ENCODE measurements around the gene EID2.

The EID2 gene

DNA sequence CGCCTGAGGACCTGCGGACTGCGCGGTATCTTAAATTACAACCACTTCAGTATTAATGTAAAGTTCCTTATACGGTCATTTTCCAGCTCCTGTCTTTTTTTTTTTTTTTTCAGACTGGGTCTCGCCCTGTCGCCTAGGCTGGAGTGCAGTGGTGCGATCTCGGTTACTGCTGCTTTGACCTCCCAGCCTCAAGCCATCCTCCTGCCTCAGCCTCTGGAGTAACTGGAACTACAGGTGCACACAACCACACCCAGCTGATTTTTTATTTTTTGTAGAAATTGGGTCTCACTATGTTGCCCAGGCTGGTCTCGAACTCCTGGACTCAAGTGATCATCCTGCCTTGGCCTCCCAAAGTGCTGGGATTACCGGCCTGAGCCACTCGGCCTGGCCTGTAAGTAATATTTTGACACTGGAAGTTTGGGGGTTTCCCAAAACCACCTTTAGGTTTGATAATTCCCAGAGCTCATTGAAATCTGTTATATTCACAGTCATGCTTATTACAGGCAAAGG lies 6.9 kb downstream of the EID2 start:
- no peak for DNase-seq

DNA sequence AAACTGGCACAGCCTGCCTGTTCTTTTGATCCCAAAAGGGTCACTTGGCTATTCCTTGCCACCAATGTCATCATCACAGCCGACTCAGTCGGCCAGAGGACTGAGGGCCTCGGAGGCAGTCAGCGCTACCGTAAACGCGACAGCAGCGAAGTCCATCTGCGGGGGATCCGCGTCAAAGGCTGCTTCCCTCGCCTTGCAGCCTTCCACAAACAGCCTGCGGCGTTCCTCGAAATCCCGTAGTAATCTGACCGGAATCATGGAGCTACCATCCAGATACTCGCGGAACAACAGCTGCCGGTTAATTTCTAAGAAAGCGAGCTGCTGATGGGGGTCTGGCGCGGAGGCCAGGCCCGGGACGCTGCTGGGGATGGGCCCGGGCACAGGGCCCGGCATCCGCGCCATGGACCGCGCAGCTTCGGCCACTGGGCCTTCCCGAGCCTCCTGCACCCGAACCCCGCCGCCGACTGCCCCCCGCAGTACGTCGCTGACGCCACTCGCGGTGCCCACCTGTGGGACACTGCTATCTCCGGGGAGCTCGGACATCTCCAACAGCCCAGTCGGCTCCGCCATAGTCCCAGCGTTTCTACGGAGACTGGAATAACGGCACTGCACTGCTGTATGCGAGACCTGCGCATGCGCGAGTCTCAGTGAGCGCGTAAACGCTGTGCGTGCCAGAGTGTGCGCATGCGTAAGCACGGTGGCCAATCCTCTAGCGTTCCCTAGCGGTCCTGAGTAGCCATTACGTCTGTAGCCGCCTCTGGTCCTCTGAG lies 7.5 kb downstream of the EID2 start, which contains the start of gene EID2B:
TSS of gene EID2B (minus strand) at position 620 of the 770 bp plus-strand sequence. CDS start at position 570, 50 bp downstream.
- DNase-seq: peak; percentile 95

DNA sequence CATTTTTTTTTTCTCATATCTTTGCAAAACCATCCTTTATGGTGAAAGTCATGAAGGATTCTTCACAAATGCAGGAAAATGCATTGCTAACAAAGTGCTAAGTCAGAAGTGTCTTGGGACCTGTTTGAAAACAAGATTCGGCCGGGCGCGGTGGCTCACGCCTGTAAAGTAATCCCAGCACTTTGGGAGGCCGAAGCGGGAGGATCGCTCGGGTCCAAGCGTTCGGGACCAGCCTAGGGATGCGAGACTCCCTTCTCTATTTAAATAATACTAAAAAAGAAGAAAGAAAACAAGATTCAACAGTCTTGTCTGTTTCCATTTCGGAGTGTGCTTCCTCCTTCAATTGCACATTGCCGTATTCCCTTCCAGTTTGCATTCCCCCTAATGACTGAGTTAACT lies 8.1 kb downstream of the EID2 start:
- no peak for DNase-seq

DNA sequence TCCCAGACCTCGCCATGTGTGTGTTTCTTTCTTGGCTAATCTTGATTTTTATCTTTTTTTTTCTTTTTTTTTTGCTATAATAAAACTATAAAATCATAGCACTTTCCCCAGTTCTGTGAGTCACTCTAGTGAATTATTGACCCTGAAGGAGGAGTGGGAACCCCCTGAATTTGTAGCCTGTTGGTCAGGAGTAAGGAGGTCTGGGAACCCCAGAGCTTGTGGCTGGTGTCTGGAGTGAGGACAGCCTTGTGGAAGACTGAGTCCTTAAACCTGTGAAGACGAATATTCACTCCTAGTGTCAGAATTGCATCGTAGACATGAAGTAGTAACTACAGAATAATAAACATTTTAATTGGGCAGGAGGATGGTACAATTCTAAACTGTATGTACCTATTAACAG lies 14.8 kb downstream of the EID2 start:
- no peak for DNase-seq

DNA sequence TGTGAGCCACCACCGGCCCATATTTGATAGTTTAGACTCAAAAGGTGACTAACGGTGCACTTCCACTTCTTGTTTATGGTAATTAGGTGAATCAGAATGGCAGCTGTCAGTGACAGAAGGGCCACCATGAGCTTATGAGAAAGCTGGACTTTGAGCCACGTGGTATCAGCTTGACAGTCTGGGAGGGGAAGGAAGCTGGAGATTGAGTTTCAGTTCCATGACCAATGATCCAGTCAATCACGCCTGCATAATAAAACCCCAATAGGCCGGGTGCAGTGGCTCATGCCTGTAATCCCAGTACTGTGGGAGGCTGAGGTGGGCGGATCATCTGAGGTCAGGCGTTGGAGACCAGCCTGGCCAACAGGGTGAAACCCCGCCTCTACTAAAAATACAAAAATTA lies 15.5 kb downstream of the EID2 start:
- no peak for DNase-seq

DNA sequence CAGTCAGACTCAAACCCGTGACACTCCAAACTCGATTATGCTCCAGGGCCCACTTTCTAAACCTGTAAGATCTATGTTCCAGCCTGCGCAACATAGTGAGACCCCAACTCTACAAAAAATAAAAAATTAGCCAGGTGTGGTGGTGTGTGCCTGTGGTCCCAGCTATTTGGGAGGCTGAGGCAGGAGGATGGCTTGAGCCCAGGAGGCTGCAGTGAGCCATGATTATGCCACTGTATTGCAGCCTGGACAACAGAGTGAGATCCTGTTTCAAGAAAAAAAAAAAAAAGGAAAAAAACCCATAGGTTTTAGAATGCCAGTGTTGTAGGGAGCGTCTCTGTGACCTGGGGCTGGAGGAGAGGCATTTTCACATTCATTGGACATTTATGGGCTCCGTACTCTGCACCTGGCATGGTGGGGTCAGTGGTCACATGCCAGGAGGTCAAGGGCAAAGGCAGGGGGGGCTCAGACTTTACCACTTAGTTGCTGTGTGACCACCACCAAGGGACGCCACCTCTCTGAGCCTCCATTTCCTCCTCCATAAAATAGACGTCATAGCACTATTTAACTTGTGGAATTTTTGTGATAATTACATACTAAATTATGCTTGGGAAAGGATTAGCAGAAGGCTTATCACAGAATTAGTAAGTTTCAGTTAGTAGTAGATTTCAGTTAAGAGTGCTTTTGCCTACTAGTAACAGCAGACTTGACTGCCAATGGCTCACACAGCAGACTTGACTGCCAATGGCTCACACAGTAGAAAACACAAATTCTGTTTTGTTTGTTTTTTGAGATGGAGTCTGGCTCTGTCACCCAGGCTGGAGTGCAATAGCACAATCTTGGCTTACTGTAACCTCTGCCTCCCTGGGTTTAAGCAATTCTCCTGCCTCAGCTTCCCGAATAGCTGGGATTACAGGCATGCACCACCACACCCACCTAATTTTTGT lies 19.1 kb downstream of the EID2 start:
- DNase-seq: no peak

DNA sequence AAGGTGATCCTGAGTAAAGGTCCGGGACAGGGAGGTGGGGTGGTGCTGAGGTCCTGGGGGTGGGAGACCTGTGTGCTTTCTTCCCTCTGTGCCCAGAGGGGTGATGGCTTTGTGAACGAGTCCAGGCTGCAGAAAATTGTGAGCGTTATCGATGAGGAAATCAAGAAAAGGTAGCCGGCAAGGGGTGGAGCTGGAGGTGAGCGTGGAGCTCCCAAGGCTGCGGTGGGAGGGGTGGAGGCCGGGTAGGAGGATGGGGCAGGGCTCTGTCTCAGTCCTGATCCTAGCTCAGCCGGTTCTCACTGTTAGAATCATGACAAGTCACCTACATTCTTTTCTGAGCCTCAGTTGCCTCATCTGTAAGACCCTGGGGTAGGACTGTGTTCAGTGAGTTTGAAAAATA lies 21.0 kb downstream of the EID2 start:
- DNase-seq: no peak

DNA sequence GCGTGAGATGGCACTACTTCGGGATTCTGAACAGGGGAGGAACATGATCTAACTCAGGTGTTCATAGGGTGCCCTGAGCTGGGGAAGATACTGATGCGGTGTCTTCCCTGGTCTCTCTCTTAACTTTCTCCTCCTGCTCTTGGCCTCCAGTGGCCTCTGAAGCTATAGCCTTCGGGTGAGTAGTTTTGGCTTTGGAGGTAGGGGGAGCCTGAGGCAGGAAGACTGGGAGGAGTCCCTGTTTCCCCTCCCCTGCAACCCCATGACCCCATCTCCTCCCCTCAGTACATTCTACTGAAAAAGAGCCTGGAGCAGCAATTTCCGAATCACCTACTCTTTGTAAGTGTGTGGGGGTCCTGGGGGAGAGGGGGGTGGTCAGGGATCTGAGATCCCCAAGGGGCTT lies 21.5 kb downstream of the EID2 start:
- no peak for DNase-seq

DNA sequence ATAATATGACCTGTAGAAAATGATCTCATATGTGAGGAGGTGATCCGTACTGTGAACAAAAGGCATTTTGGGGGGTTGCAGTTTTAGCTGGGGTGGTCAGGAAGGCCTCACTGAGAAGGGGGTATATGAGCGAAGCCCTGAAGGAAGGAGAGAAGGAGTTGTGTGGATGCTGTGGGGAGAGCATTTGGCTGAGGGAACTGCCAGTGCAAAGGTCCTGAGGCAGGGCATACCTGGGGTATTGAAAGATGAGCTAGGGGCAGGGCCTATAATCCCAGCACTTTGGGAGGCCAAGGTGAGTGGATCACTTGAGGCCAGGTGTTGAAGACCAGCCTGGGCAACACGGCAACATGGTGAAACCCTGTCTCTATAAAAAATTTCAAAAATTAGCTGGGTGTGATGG lies 22.5 kb downstream of the EID2 start:
- no peak for DNase-seq

DNA sequence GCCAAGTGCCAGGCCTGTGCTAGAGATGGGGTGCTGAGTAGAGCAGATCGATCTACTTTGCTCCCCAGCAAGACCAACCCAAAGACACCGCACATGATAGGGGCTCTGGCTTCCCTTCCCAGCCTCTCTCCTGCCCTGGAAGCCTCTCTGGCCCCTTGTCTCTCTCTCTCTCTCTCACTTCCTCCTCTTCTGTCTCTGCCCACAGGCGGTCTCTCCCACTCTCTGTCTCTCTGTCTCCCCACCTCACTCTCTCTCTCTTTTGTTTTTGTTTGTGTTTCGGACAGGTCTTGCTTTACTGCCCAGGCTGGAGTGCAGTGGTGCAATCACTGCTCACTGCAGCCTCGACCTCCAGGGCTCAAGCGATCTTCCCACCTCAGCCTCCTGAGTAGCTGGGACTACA lies 23.7 kb downstream of the EID2 start:
- no peak for DNase-seq

DNA sequence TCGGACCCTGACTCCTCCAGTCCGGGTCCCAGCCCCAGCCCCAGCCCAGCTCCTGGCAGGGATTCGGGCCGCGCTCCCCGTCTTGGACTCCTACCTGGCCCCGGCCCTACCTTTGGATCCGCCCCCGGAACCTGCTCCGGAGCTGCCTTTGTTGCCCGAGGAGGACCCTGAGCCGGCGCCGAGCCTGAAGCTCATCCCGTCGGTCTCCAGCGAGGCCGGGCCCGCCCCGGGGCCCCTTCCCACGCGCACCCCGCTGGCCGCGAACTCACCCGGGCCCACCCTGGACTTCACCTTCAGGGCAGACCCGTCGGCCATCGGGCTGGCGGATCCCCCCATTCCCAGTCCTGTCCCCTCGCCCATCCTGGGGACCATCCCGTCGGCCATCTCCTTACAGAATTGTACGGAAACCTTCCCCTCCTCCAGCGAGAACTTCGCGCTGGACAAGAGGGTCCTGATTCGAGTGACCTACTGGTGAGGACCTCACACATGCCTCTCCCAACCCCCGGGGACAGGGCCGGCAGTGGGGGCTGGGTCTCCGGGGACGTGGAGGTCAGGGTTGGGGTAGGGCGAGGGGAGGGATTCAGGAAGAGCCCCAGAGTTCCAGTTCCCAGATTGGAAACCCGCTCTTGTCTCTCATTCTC lies 24.3 kb downstream of the EID2 start:
- DNase-seq: no peak

DNA sequence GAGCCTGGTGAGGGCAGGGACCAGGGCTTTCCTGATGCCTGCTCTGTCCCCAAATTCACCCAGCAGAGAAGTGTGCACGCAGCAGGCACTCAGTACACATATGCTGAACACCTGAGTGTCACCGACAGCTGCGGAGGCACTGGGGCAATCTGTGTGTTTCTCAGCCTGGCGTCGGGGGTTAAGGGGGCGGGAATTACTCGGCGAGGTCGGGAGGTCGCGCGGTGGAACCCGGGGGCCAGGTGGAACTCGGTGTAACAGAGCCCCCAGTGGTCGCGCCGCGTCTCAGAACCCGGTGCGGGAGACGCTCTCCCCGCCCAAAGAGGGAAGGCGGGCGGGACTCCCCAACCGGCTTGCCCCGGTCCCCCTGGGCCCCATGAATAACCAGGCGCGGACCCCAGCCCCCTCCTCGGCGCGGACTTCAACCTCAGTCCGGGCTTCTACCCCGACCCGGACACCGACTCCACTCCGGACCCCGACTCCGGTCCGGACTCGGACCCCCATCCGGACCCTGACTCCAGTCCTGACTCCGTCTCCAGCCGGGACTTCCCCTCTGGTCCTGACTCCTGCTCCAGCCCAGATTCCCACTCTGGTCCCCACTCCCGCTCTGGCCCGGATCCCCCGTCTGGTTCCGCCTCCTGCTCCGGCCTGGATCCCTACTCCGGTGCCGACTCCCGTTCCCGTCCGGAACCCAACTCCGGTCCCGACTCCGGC lies 25.0 kb downstream of the EID2 start, which contains the start of gene SELENOV:
TSS of gene SELENOV (plus strand) at position 300 of the 711 bp plus-strand sequence. CDS start at position 374, 74 bp downstream.
- DNase-seq: no peak

DNA sequence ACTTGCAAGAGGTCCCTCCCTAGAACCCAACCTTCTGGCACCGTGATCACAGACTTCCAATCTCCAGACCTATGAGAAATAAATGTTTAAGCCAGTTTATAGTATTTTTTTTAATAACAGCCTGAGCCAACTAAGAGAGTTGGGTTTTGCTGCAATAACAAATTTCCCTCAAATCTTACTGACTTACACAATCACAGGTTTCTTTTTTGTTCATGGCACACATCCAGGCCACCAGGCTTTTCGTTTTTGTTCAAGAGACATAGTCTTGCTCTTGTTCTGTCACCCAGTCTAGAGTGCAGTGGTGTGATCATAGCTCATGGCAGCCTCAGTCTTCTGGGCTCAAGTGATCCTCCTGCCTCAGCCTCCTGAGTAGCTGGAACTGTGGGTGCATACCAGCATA lies 27.0 kb downstream of the EID2 start:
- DNase-seq: no peak

DNA sequence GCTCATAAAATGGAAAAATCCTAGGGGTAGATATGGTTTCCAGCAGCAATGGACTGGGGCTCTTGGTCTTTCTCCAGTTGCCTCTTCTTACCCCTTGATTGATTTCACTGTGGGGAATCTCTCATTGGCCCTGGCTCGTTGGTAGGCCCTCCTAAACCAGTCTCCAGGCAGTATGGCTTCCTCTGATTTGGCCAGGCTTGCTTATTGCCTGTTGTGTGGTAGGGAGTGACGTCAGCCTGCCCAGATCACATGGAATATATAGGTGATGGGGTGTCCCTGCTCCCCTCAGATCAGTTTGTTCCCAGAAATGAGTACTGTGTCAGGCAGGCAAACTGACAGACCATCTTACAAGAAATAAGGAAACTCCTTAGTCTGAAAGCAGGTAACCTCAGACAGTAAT lies 30.7 kb downstream of the EID2 start:
- no peak for DNase-seq

DNA sequence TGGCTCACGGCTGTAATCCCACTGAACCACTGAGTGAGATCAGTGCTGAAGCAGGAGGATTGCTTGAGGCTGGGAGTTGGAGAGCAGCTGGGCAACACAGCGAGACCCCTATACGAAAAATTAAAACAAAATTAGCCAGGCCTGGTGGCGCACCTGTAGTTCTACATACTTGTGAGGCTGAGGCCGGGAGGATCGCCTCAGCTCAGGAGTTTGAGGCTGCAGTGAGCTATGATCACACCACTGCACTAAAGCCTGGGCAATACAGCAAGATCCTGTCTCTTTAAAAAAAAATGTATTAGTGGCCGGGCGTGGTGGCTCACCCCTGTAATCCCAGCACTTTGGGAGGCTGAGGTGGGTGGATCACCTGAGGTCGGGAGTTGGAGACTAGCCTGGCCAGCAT lies 31.3 kb downstream of the EID2 start:
- no peak for DNase-seq

DNA sequence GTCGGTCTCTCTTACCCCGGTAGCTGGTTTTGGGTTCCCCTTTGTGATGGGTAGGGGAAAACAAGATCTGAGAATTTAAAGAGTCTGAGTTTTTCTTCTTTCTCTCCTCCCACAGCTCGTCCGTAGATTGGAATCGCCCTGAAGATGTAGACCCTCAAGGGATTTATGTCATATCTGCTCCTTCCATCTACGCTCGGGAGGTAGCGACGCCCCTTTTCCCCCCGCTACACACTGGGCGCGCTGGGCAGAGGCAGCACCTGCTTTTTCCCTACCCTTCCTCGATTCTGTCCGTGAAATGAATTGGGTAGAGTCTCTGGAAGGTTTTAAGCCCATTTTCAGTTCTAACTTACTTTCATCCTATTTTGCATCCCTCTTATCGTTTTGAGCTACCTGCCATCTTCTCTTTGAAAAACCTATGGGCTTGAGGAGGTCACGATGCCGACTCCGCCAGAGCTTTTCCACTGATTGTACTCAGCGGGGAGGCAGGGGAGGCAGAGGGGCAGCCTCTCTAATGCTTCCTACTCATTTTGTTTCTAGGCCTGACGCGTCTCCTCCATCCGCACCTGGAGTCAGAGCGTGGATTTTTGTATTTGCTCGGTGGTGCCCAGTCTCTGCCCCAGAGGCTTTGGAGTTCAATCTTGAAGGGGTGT lies 32.1 kb downstream of the EID2 start:
- no peak for DNase-seq

DNA sequence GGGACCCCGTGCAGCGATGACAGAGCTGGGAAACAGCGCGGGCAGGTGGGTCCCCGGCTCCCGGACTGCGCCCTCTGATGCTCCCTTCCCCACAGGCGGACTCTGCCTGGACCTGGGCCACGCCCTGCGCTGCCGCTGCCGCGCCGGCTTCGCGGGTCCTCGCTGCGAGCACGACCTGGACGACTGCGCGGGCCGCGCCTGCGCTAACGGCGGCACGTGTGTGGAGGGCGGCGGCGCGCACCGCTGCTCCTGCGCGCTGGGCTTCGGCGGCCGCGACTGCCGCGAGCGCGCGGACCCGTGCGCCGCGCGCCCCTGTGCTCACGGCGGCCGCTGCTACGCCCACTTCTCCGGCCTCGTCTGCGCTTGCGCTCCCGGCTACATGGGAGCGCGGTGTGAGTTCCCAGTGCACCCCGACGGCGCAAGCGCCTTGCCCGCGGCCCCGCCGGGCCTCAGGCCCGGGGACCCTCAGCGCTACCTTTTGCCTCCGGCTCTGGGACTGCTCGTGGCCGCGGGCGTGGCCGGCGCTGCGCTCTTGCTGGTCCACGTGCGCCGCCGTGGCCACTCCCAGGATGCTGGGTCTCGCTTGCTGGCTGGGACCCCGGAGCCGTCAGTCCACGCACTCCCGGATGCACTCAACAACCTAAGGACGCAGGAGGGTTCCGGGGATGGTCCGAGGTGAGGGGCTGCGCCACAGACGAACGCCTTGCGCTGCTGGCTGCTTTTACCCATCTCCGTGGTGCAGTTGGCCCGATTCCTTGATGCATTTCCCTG lies 32.8 kb downstream of the EID2 start:
- peak; percentile 59 for DNase-seq

DNA sequence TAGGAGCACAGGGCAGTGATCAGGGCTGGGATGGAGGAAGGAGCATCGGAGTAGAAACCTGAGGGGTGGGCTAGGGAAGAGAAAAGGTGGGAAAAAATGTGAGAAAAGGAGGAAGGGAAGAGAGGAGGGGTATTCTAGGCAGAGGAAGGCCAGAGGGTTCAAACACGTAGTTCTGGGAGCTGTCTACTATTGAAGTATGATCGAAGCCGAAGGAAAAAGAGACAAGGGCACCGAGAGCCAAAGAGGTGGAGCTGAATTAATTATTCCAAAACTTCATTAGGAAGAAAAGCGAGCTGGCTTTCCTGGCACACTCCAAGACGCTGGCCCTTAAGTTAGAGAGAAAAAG lies 33.4 kb downstream of the EID2 start:
- no peak for DNase-seq

DNA sequence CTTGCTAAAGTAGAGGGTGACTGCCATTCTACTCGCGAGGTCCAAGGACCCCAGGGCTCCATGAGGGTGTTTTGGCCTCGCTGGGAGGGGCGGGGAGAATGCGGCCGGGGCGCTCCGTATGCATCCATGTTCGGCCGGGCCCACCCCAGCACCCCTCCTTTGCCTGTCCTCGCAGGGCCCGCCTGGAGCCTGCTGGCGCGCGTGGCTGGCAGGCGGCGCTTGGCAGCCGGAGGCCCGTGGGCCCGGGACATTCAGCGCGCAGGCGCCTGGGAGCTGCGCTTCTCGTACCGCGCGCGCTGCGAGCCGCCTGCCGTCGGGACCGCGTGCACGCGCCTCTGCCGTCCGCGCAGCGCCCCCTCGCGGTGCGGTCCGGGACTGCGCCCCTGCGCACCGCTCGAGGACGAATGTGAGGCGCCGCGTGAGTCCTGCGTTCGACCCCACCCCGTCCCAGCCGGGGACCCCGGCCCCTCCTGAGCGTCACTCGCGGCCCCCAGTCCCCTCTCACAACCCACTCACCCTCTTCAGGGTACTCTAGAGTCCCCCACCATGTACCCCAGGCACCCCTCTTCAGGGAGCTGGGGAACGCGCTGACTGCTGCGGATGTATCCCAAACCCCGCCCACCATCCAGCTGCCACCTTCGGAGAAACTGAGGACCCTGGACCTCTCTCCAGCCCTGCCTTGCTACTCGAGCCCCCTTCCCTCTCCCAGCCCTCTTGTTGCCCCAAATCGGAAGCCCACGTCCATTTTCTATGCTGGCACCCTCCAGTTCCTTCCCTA lies 37.1 kb downstream of the EID2 start:
- DNase-seq: peak; percentile 79

DNA sequence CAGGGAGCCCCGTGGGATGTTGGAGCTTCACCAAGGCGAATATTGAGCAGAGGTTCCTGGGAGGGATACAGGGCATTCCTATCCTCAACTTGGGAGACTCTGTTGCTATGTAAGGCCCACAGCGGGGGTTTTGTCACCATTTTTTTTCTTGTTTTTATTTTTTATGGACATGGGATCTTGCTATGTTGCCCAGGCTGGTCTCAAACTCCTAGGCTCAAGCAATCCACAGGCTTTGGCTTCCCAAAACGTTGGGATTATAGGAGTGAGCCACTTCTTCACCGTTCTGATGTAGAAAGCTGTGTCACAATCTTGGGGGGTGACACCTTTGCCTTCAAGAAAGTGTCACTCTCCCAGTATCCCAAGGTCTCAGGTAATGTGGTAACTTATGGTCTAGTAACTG lies 38.6 kb downstream of the EID2 start:
- no peak for DNase-seq
